HEK293 (cell line): ENCODE data around the gene GAGE10.

Source experiments
- BCL11A ChIP-seq: fragments of 450-650 bp; formaldehyde crosslinking; IDR thresholded peaks from 2 replicates; pipeline ENCODE4 v1.5.1; 2016; ENCODE audit warnings: low read depth, missing biosample characterization, missing genetic modification characterization
- GLIS1 ChIP-seq: fragments of 450-650 bp; formaldehyde crosslinking; IDR thresholded peaks from 2 replicates; pipeline ENCODE4 v1.5.1; 2016; ENCODE audit warnings: missing biosample characterization, missing genetic modification characterization
- HOXD13 ChIP-seq: sonication (generic); formaldehyde crosslinking; IDR thresholded peaks from 2 replicates; pipeline ENCODE4 v1.8.0; 2022; ENCODE audit warnings: missing genetic modification reagents, borderline replicate concordance
- IKZF3 ChIP-seq: fragments of 450-650 bp; IDR thresholded peaks from 2 replicates; pipeline ENCODE4 v1.5.0; 2018; ENCODE audit warnings: missing biosample characterization, mild to moderate bottlenecking, missing genetic modification characterization, moderate library complexity
- KLF1 ChIP-seq: fragments of 450-650 bp; formaldehyde crosslinking; IDR thresholded peaks from 2 replicates; pipeline ENCODE4 v1.5.1; 2016; ENCODE audit warnings: missing biosample characterization, missing genetic modification characterization
- MYNN ChIP-seq: fragments of 450-650 bp; formaldehyde crosslinking; IDR thresholded peaks from 2 replicates; pipeline ENCODE4 v1.5.1; 2016; ENCODE audit warnings: missing biosample characterization, missing genetic modification characterization, borderline replicate concordance
- PRDM1 ChIP-seq: fragments of 450-650 bp; formaldehyde crosslinking; IDR thresholded peaks from 2 replicates; pipeline ENCODE4; 2016; ENCODE audit warnings: missing biosample characterization, missing genetic modification characterization
- ZBTB17 ChIP-seq: fragments of 450-650 bp; formaldehyde crosslinking; IDR thresholded peaks from 2 replicates; pipeline ENCODE4 v1.5.1; 2016; ENCODE audit warnings: missing biosample characterization, missing genetic modification characterization
- ZFHX2 ChIP-seq: fragments of 450-650 bp; formaldehyde crosslinking; conservative IDR thresholded peaks from 2 replicates; pipeline ENCODE4 v1.5.1; 2016; ENCODE audit warnings: missing biosample characterization, missing genetic modification characterization
- ZNF175 ChIP-seq: fragments of 450-650 bp; formaldehyde crosslinking; IDR thresholded peaks from 2 replicates; pipeline ENCODE4 v1.5.1; 2016; ENCODE audit warnings: missing biosample characterization, missing genetic modification characterization
- ZNF18 ChIP-seq: fragments of 450-650 bp; formaldehyde crosslinking; IDR thresholded peaks from 2 replicates; pipeline ENCODE4 v1.5.1; 2016; ENCODE audit warnings: missing biosample characterization, missing genetic modification characterization
- ZNF184 ChIP-seq: fragments of 450-650 bp; IDR thresholded peaks from 2 replicates; pipeline ENCODE4 v1.5.1; 2018; ENCODE audit warnings: missing biosample characterization, mild to moderate bottlenecking, missing genetic modification characterization
- ZNF19 ChIP-seq: fragments of 450-650 bp; formaldehyde crosslinking; IDR thresholded peaks from 2 replicates; pipeline ENCODE4; 2016; ENCODE audit warnings: missing biosample characterization, missing genetic modification characterization, low read depth
- ZNF221 ChIP-seq: fragments of 450-650 bp; formaldehyde crosslinking; IDR thresholded peaks from 2 replicates; pipeline ENCODE4 v1.5.1; 2017; ENCODE audit warnings: missing biosample characterization, missing genetic modification characterization, borderline replicate concordance
- ZNF248 ChIP-seq: fragments of 450-650 bp; formaldehyde crosslinking; IDR thresholded peaks from 2 replicates; pipeline ENCODE4 v1.5.1; 2017; ENCODE audit warnings: missing biosample characterization, missing genetic modification characterization
- ZNF585B ChIP-seq: fragments of 450-650 bp; formaldehyde crosslinking; IDR thresholded peaks from 2 replicates; pipeline ENCODE4 v1.5.1; 2016; ENCODE audit warnings: missing biosample characterization, missing genetic modification characterization
- ZNF626 ChIP-seq: fragments of 450-650 bp; sonication (Bioruptor Pico); formaldehyde crosslinking; IDR thresholded peaks from 2 replicates; pipeline ENCODE4 v1.5.1; 2018; ENCODE audit warnings: missing biosample characterization, missing genetic modification characterization, inconsistent platforms
- ZNF664 ChIP-seq: fragments of 450-650 bp; formaldehyde crosslinking; IDR thresholded peaks from 2 replicates; pipeline ENCODE4 v1.5.1; 2016; ENCODE audit warnings: missing biosample characterization, missing genetic modification characterization
- ZNF701 ChIP-seq: fragments of 450-650 bp; formaldehyde crosslinking; IDR thresholded peaks from 2 replicates; pipeline ENCODE4 v1.5.1; 2016; ENCODE audit warnings: missing biosample characterization, missing genetic modification characterization
- ZSCAN23 ChIP-seq: fragments of 450-650 bp; formaldehyde crosslinking; IDR thresholded peaks from 2 replicates; pipeline ENCODE4 v1.5.1; 2016; ENCODE audit warnings: missing biosample characterization, missing genetic modification characterization
- TF ChIP-seq, protein P1 (sequence below): sonication (generic); formaldehyde crosslinking; IDR thresholded peaks from 2 replicates; pipeline ENCODE4 v1.8.1; 2022; ENCODE audit warnings: mild to moderate bottlenecking, moderate library complexity, missing genetic modification reagents
- TF ChIP-seq, protein P2 (sequence below): fragments of 450-650 bp; formaldehyde crosslinking; IDR thresholded peaks from 2 replicates; pipeline ENCODE4 v1.5.1; 2016; ENCODE audit warnings: missing biosample characterization, missing genetic modification characterization
- TF ChIP-seq, protein P3 (sequence below): fragments of 450-650 bp; formaldehyde crosslinking; IDR thresholded peaks from 2 replicates; pipeline ENCODE4 v1.5.1; 2017; ENCODE audit warnings: missing biosample characterization, missing genetic modification characterization
- TF ChIP-seq, protein P4 (sequence below): fragments of 450-650 bp; formaldehyde crosslinking; IDR thresholded peaks from 2 replicates; pipeline ENCODE4 v1.5.1; 2016; ENCODE audit warnings: missing biosample characterization, missing genetic modification characterization
- TF ChIP-seq, protein P5 (sequence below): fragments of 450-650 bp; formaldehyde crosslinking; IDR thresholded peaks from 2 replicates; pipeline ENCODE4 v1.5.1; 2016; ENCODE audit warnings: missing biosample characterization, missing genetic modification characterization
- TF ChIP-seq, protein P6 (sequence below): fragments of 450-650 bp; formaldehyde crosslinking; IDR thresholded peaks from 2 replicates; pipeline ENCODE4 v1.5.1; 2016; ENCODE audit warnings: missing biosample characterization, missing genetic modification characterization

Gene GAGE10

GRCh38 chrX:49282647-49283011 lies 20.8 kb upstream of the GAGE10 start (continued):
- no peak; the same call in 1 of the 2 replicates for TF ChIP-seq ZNF18
- TF ChIP-seq MYNN: no peak
- TF ChIP-seq, protein P1, sequence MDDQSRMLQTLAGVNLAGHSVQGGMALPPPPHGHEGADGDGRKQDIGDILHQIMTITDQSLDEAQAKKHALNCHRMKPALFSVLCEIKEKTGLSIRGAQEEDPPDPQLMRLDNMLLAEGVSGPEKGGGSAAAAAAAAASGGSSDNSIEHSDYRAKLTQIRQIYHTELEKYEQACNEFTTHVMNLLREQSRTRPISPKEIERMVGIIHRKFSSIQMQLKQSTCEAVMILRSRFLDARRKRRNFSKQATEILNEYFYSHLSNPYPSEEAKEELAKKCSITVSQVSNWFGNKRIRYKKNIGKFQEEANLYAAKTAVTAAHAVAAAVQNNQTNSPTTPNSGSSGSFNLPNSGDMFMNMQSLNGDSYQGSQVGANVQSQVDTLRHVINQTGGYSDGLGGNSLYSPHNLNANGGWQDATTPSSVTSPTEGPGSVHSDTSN (CRISPR knock-in tag): no peak
- TF ChIP-seq ZNF19 (tag by site-specific recombination): no peak
- TF ChIP-seq IKZF3: 0 out of 2 replicates have a peak, but pooled peaks have one; percentile 20
- TF ChIP-seq, protein P2, sequence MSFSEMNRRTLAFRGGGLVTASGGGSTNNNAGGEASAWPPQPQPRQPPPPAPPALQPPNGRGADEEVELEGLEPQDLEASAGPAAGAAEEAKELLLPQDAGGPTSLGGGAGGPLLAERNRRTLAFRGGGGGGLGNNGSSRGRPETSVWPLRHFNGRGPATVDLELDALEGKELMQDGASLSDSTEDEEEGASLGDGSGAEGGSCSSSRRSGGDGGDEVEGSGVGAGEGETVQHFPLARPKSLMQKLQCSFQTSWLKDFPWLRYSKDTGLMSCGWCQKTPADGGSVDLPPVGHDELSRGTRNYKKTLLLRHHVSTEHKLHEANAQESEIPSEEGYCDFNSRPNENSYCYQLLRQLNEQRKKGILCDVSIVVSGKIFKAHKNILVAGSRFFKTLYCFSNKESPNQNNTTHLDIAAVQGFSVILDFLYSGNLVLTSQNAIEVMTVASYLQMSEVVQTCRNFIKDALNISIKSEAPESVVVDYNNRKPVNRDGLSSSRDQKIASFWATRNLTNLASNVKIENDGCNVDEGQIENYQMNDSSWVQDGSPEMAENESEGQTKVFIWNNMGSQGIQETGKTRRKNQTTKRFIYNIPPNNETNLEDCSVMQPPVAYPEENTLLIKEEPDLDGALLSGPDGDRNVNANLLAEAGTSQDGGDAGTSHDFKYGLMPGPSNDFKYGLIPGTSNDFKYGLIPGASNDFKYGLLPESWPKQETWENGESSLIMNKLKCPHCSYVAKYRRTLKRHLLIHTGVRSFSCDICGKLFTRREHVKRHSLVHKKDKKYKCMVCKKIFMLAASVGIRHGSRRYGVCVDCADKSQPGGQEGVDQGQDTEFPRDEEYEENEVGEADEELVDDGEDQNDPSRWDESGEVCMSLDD (tag by site-specific recombination): no peak
- peak; percentile 75; the same call in 1 of the 2 replicates for TF ChIP-seq ZBTB17 (tag by site-specific recombination)
- no peak for TF ChIP-seq ZSCAN23 (tag by site-specific recombination)
- TF ChIP-seq, protein P3, sequence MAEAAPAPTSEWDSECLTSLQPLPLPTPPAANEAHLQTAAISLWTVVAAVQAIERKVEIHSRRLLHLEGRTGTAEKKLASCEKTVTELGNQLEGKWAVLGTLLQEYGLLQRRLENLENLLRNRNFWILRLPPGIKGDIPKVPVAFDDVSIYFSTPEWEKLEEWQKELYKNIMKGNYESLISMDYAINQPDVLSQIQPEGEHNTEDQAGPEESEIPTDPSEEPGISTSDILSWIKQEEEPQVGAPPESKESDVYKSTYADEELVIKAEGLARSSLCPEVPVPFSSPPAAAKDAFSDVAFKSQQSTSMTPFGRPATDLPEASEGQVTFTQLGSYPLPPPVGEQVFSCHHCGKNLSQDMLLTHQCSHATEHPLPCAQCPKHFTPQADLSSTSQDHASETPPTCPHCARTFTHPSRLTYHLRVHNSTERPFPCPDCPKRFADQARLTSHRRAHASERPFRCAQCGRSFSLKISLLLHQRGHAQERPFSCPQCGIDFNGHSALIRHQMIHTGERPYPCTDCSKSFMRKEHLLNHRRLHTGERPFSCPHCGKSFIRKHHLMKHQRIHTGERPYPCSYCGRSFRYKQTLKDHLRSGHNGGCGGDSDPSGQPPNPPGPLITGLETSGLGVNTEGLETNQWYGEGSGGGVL (tag by site-specific recombination): peak; percentile 91
- 0 out of 2 replicates have a peak, but pooled peaks have one; percentile 10 for TF ChIP-seq KLF1
- TF ChIP-seq, protein P4, sequence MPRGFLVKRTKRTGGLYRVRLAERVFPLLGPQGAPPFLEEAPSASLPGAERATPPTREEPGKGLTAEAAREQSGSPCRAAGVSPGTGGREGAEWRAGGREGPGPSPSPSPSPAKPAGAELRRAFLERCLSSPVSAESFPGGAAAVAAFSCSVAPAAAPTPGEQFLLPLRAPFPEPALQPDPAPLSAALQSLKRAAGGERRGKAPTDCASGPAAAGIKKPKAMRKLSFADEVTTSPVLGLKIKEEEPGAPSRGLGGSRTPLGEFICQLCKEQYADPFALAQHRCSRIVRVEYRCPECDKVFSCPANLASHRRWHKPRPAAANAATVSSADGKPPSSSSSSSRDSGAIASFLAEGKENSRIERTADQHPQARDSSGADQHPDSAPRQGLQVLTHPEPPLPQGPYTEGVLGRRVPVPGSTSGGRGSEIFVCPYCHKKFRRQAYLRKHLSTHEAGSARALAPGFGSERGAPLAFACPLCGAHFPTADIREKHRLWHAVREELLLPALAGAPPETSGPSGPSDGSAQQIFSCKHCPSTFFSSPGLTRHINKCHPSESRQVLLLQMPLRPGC (tag by site-specific recombination): no peak
- no peak for TF ChIP-seq BCL11A (tag by site-specific recombination)
- no peak for TF ChIP-seq ZNF585B (tag by site-specific recombination)
- TF ChIP-seq ZFHX2 (tag by site-specific recombination): 0 out of 2 replicates have a peak, but pooled peaks have one; percentile 23
- no peak for TF ChIP-seq ZNF184 (tag by site-specific recombination)
- TF ChIP-seq, protein P5, sequence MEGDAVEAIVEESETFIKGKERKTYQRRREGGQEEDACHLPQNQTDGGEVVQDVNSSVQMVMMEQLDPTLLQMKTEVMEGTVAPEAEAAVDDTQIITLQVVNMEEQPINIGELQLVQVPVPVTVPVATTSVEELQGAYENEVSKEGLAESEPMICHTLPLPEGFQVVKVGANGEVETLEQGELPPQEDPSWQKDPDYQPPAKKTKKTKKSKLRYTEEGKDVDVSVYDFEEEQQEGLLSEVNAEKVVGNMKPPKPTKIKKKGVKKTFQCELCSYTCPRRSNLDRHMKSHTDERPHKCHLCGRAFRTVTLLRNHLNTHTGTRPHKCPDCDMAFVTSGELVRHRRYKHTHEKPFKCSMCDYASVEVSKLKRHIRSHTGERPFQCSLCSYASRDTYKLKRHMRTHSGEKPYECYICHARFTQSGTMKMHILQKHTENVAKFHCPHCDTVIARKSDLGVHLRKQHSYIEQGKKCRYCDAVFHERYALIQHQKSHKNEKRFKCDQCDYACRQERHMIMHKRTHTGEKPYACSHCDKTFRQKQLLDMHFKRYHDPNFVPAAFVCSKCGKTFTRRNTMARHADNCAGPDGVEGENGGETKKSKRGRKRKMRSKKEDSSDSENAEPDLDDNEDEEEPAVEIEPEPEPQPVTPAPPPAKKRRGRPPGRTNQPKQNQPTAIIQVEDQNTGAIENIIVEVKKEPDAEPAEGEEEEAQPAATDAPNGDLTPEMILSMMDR (tag by site-specific recombination): peak; percentile 79; the same call in 1 of the 2 replicates
- TF ChIP-seq, protein P6, sequence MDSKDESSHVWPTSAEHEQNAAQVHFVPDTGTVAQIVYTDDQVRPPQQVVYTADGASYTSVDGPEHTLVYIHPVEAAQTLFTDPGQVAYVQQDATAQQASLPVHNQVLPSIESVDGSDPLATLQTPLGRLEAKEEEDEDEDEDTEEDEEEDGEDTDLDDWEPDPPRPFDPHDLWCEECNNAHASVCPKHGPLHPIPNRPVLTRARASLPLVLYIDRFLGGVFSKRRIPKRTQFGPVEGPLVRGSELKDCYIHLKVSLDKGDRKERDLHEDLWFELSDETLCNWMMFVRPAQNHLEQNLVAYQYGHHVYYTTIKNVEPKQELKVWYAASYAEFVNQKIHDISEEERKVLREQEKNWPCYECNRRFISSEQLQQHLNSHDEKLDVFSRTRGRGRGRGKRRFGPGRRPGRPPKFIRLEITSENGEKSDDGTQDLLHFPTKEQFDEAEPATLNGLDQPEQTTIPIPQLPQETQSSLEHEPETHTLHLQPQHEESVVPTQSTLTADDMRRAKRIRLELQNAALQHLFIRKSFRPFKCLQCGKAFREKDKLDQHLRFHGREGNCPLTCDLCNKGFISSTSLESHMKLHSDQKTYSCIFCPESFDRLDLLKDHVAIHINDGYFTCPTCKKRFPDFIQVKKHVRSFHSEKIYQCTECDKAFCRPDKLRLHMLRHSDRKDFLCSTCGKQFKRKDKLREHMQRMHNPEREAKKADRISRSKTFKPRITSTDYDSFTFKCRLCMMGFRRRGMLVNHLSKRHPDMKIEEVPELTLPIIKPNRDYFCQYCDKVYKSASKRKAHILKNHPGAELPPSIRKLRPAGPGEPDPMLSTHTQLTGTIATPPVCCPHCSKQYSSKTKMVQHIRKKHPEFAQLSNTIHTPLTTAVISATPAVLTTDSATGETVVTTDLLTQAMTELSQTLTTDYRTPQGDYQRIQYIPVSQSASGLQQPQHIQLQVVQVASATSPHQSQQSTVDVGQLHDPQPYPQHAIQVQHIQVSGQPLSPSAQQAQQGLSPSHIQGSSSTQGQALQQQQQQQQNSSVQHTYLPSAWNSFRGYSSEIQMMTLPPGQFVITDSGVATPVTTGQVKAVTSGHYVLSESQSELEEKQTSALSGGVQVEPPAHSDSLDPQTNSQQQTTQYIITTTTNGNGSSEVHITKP (tag by site-specific recombination): peak; percentile 68
- TF ChIP-seq ZNF175: no peak
- no peak for TF ChIP-seq ZNF626 (tag by site-specific recombination)
- TF ChIP-seq ZNF701: no peak
- TF ChIP-seq ZNF248 (tag by site-specific recombination): 0 out of 2 replicates have a peak, but pooled peaks have one; percentile 7
- TF ChIP-seq GLIS1 (tag by site-specific recombination): 0 out of 2 replicates have a peak, but pooled peaks have one; percentile 6
- no peak for TF ChIP-seq PRDM1 (tag by site-specific recombination)
- no peak for TF ChIP-seq HOXD13 (CRISPR knock-in tag)
- TF ChIP-seq ZNF221 (tag by site-specific recombination): no peak
- TF ChIP-seq ZNF664 (tag by site-specific recombination): no peak
